ENCODE measurements around the gene GAB2.

GAB2 gene

DNA sequence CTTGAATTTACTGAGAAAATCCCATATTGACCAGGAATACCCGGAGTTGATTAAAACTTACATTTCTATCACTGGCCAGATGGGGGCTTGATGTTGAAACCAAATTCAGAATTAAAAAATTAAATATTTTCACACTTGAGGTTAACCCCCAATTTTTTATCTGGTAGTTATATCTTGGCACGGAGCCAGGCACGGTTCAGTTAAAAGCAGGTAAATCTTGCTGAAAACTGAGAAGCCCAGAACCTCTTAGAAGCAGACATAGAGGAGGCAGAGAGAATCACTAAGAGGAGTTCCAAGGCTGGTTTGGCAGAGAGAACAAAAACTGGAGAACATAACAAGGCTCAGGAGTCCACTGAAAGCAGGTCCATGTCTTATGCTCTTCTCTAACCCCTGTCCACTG, 151.2 kb downstream of the GAB2 start:
- H3K9me3 ChIP-seq (replicated peaks in 1 of 2; ENCODE audit: control insufficient read depth in 2 of 2, insufficient read depth in 1 of 2, low read depth in 1 of 2, low read length in 2 of 2): peaks cover 0 to 2% of the 10 kb centered on the region in 2 donors
- peaks cover 3 to 9% of the 10 kb centered on the region in 2 donors for H3K4me1 ChIP-seq (ENCODE audit: control insufficient read depth in 2 of 2, insufficient read depth in 1 of 2, low read depth in 1 of 2, low read length in 2 of 2)
- no peak overlapping the region for H3K4me3 ChIP-seq (ENCODE audit: low read length in 2 of 2)
- no peak overlapping the region for H4K8ac ChIP-seq (ENCODE audit: low read depth, low read length)
- no peaks in the 10 kb centered on the region for H3K79me1 ChIP-seq (ENCODE audit: low read depth, low read length)
- H3K4ac ChIP-seq (ENCODE audit: low read length): no peak overlapping the region
- H3K36me3 ChIP-seq (replicated peaks in 1 of 2; ENCODE audit: control insufficient read depth in 2 of 2, insufficient read depth in 2 of 2, low read length in 2 of 2): no peaks in the 10 kb centered on the region
- H2AK5ac ChIP-seq (ENCODE audit: low read depth, low read length): no peak overlapping the region
- no peaks in the 10 kb centered on the region for H3K27me3 ChIP-seq (ENCODE audit: control insufficient read depth in 3 of 3, insufficient read depth in 3 of 3, low read depth in 1 of 3, low read length in 3 of 3)
- H3K23ac ChIP-seq (ENCODE audit: low read depth, low read length, poor library complexity): no peak overlapping the region
- no peak overlapping the region for H3K18ac ChIP-seq (ENCODE audit: low read length)
- no peak overlapping the region for H2BK5ac ChIP-seq (ENCODE audit: low read length)
- no peak overlapping the region for H3K27ac ChIP-seq (replicated peaks; ENCODE audit: low read length)
- H2AFZ ChIP-seq (ENCODE audit: low read length): no peak overlapping the region
- no peak overlapping the region for H3K14ac ChIP-seq (ENCODE audit: low read length)
- no peak overlapping the region for H3K4me2 ChIP-seq (ENCODE audit: insufficient read depth, low read length, poor library complexity, severe bottlenecking)
- DNase-seq (ENCODE audit: low spot score): no peak
- no peak overlapping the region for H2BK120ac ChIP-seq (ENCODE audit: low read depth, low read length)
- no CpG with 5 or more reads among the region's 3 CpGs for WGBS, 2 donors (ENCODE audit: extremely low coverage in 2 of 2, insufficient read length in 2 of 2, insufficient replicate concordance in 1 of 2)
- no peak overlapping the region for H3K9ac ChIP-seq (ENCODE audit: low read depth, low read length, poor library complexity)
- no peak overlapping the region for H2BK15ac ChIP-seq (ENCODE audit: low read length)
- no peak overlapping the region for H2BK12ac ChIP-seq (ENCODE audit: low read length)
- H4K91ac ChIP-seq (ENCODE audit: low read depth, low read length, poor library complexity): no peak overlapping the region

DNA sequence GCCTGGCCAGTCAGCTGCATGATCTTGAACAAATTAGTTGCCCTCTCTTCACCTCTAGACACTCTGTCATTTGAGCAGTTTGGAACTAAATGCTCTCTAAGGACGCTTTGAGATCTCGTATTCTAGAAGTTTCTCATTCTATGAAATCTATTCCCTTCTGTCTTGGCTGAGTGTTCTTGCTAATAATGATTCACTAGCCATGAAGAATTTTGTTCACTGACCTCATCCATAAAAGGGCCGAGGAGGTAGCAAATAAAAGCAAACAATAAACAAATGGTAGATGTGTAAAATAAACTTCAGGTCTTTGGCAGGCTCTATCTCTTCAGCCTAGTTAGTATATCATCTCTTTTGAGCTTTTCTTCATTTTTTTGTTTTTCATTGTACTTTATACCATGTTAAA, 152.3 kb downstream of the GAB2 start:
- Histone ChIP-seq H3K18ac (ENCODE audit: low read length) (no peak overlapping the region), H3K4me2 (ENCODE audit: insufficient read depth, low read length, poor library complexity, severe bottlenecking) (no peak overlapping the region), H3K4me1 (ENCODE audit: control insufficient read depth in 2 of 2, insufficient read depth in 1 of 2, low read depth in 1 of 2, low read length in 2 of 2) (peaks cover 0 to 12% of the 10 kb centered on the region in 2 donors), H2BK15ac (ENCODE audit: low read length) (no peak overlapping the region), H3K27me3 (ENCODE audit: control insufficient read depth in 3 of 3, insufficient read depth in 3 of 3, low read depth in 1 of 3, low read length in 3 of 3) (no peaks in the 10 kb centered on the region), H3K23ac (ENCODE audit: low read depth, low read length, poor library complexity) (no peak overlapping the region), H4K91ac (ENCODE audit: low read depth, low read length, poor library complexity) (no peak overlapping the region), H2BK120ac (ENCODE audit: low read depth, low read length) (no peak overlapping the region), H3K9ac (ENCODE audit: low read depth, low read length, poor library complexity) (no peak overlapping the region), H3K4ac (ENCODE audit: low read length) (no peak overlapping the region), H4K8ac (ENCODE audit: low read depth, low read length) (no peak overlapping the region), H3K27ac (replicated peaks; ENCODE audit: low read length) (no peak overlapping the region), H3K14ac (ENCODE audit: low read length) (no peak overlapping the region), H2BK12ac (ENCODE audit: low read length) (no peak overlapping the region), H2AK5ac (ENCODE audit: low read depth, low read length) (no peak overlapping the region), H3K4me3 (ENCODE audit: low read length in 2 of 2) (no peak overlapping the region), H3K79me1 (ENCODE audit: low read depth, low read length) (no peaks in the 10 kb centered on the region), H3K36me3 (replicated peaks in 1 of 2; ENCODE audit: control insufficient read depth in 2 of 2, insufficient read depth in 2 of 2, low read length in 2 of 2) (no peaks in the 10 kb centered on the region), H3K9me3 (replicated peaks in 1 of 2; ENCODE audit: control insufficient read depth in 2 of 2, insufficient read depth in 1 of 2, low read depth in 1 of 2, low read length in 2 of 2) (no peaks in the 10 kb centered on the region), H2AFZ (ENCODE audit: low read length) (no peak overlapping the region), H2BK5ac (ENCODE audit: low read length) (no peak overlapping the region)
- no peak for DNase-seq (ENCODE audit: low spot score)
- no CpG with 5 or more reads among the region's 3 CpGs for WGBS, 2 donors (ENCODE audit: extremely low coverage in 2 of 2, insufficient read length in 2 of 2, insufficient replicate concordance in 1 of 2)

DNA sequence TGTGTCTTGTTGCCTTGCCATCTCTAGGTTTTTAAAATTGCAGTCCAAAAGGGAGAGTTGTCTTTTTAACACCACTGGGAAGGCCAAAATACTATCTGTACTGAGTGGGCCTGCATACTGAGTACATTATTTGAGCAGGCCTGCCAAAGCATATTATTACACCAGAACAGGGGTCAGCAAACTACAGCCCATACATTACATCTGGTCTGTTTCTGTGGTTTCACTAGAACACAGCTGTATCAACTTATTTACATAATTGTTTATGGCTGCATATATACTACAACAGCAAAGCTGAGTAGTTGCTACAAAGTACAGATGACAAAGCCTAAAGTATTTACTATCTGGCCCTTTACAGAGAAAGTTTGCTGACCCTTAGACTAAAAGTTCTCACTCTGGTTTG, 154.9 kb downstream of the GAB2 start:
- Histone ChIP-seq H4K91ac (ENCODE audit: low read depth, low read length, poor library complexity) (no peak overlapping the region), H2BK5ac (ENCODE audit: low read length) (no peak overlapping the region), H3K27ac (replicated peaks; ENCODE audit: low read length) (no peak overlapping the region), H3K27me3 (ENCODE audit: control insufficient read depth in 3 of 3, insufficient read depth in 3 of 3, low read depth in 1 of 3, low read length in 3 of 3) (no peaks in the 10 kb centered on the region), H3K4me1 (ENCODE audit: control insufficient read depth in 2 of 2, insufficient read depth in 1 of 2, low read depth in 1 of 2, low read length in 2 of 2) (peaks cover 0 to 10% of the 10 kb centered on the region in 2 donors), H3K4me3 (ENCODE audit: low read length in 2 of 2) (no peak overlapping the region), H2BK120ac (ENCODE audit: low read depth, low read length) (no peak overlapping the region), H3K18ac (ENCODE audit: low read length) (no peak overlapping the region), H2BK15ac (ENCODE audit: low read length) (no peak overlapping the region), H3K9me3 (replicated peaks in 1 of 2; ENCODE audit: control insufficient read depth in 2 of 2, insufficient read depth in 1 of 2, low read depth in 1 of 2, low read length in 2 of 2) (no peaks in the 10 kb centered on the region), H2AFZ (ENCODE audit: low read length) (no peak overlapping the region), H4K8ac (ENCODE audit: low read depth, low read length) (no peak overlapping the region), H2AK5ac (ENCODE audit: low read depth, low read length) (no peak overlapping the region), H3K23ac (ENCODE audit: low read depth, low read length, poor library complexity) (no peak overlapping the region), H3K79me1 (ENCODE audit: low read depth, low read length) (no peaks in the 10 kb centered on the region), H2BK12ac (ENCODE audit: low read length) (no peak overlapping the region), H3K14ac (ENCODE audit: low read length) (no peak overlapping the region), H3K9ac (ENCODE audit: low read depth, low read length, poor library complexity) (no peak overlapping the region), H3K4me2 (ENCODE audit: insufficient read depth, low read length, poor library complexity, severe bottlenecking) (no peak overlapping the region), H3K4ac (ENCODE audit: low read length) (no peak overlapping the region), H3K36me3 (replicated peaks in 1 of 2; ENCODE audit: control insufficient read depth in 2 of 2, insufficient read depth in 2 of 2, low read length in 2 of 2) (no peaks in the 10 kb centered on the region)
- no peak for DNase-seq (ENCODE audit: low spot score)

DNA sequence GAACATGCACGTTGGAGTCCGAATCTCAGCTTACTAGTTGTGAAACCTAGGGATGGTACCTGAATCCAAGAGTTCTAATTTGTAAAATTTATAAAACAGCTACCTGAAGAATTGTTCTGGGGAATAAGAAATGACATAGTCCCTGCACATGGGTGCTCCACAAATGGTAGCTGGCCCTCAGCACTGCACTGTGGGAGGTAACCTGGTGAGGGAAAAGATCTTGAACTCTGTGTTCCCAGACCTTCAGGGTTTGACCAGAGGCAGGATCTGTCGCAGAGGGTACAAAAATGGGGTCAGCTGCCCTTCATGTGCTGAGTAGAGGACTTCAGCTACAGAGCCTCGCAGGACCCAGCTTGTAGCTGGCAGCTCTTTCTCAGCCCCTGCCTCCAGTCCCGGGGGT, 155.4 kb downstream of the GAB2 start:
- H3K4me1 ChIP-seq (ENCODE audit: control insufficient read depth in 2 of 2, insufficient read depth in 1 of 2, low read depth in 1 of 2, low read length in 2 of 2): peaks cover 0 to 10% of the 10 kb centered on the region in 2 donors
- no peak overlapping the region for H2BK12ac ChIP-seq (ENCODE audit: low read length)
- DNase-seq (ENCODE audit: low spot score): no peak
- H3K27ac ChIP-seq (replicated peaks; ENCODE audit: low read length): no peak overlapping the region
- no peak overlapping the region for H3K4ac ChIP-seq (ENCODE audit: low read length)
- no peak overlapping the region for H3K14ac ChIP-seq (ENCODE audit: low read length)
- H3K4me2 ChIP-seq (ENCODE audit: insufficient read depth, low read length, poor library complexity, severe bottlenecking): no peak overlapping the region
- H3K18ac ChIP-seq (ENCODE audit: low read length): no peak overlapping the region
- H3K79me1 ChIP-seq (ENCODE audit: low read depth, low read length): no peaks in the 10 kb centered on the region
- H2AFZ ChIP-seq (ENCODE audit: low read length): no peak overlapping the region
- no peaks in the 10 kb centered on the region for H3K9me3 ChIP-seq (replicated peaks in 1 of 2; ENCODE audit: control insufficient read depth in 2 of 2, insufficient read depth in 1 of 2, low read depth in 1 of 2, low read length in 2 of 2)
- no peak overlapping the region for H3K9ac ChIP-seq (ENCODE audit: low read depth, low read length, poor library complexity)
- H2BK120ac ChIP-seq (ENCODE audit: low read depth, low read length): no peak overlapping the region
- no peak overlapping the region for H2BK15ac ChIP-seq (ENCODE audit: low read length)
- no peak overlapping the region for H4K8ac ChIP-seq (ENCODE audit: low read depth, low read length)
- no peaks in the 10 kb centered on the region for H3K36me3 ChIP-seq (replicated peaks in 1 of 2; ENCODE audit: control insufficient read depth in 2 of 2, insufficient read depth in 2 of 2, low read length in 2 of 2)
- no CpG with 5 or more reads among the region's 5 CpGs for WGBS, 2 donors (ENCODE audit: extremely low coverage in 2 of 2, insufficient read length in 2 of 2, insufficient replicate concordance in 1 of 2)
- no peak overlapping the region for H2AK5ac ChIP-seq (ENCODE audit: low read depth, low read length)
- no peak overlapping the region for H3K4me3 ChIP-seq (ENCODE audit: low read length in 2 of 2)
- H3K27me3 ChIP-seq (ENCODE audit: control insufficient read depth in 3 of 3, insufficient read depth in 3 of 3, low read depth in 1 of 3, low read length in 3 of 3): no peaks in the 10 kb centered on the region
- no peak overlapping the region for H4K91ac ChIP-seq (ENCODE audit: low read depth, low read length, poor library complexity)
- no peak overlapping the region for H3K23ac ChIP-seq (ENCODE audit: low read depth, low read length, poor library complexity)
- no peak overlapping the region for H2BK5ac ChIP-seq (ENCODE audit: low read length)

Data from neuronal stem cell (in vitro differentiated cells).